HG03196 (cell line): ENCODE measurements around the gene TNFSF9.

ENCODE experiments used
- ATAC-seq: cut with Tn5 transposase; IDR thresholded peaks from one replicate; pipeline ENCODE4 v1.9.1; 2021; ENCODE audit not compliant: unreplicated experiment

Gene TNFSF9

GRCh38 chr19:6530386-6531162 is at the start of gene TNFSF9:
Gene TNFSF9, plus strand, starts transcription at chr19:6531026. Its CDS starts 11 bp downstream, at chr19:6531037.
- peak; percentile 23 for ATAC-seq

- ATAC-seq: peak; percentile 70
Measured at GRCh38 chr19:6481541-6482342, 49.1 kb upstream of the TNFSF9 start, which contains the start of gene DENND1C. Gene DENND1C, minus strand, starts transcription at chr19:6481787. Its CDS starts 92 bp downstream, at chr19:6481695.

GRCh38 chr19:6482343-6482686 is 48.5 kb upstream of the TNFSF9 start:
- no peak for ATAC-seq

GRCh38 chr19:6483235-6483634 is 47.6 kb upstream of the TNFSF9 start:
- no peak for ATAC-seq

- ATAC-seq: no peak
Measured at GRCh38 chr19:6484230-6484629, 46.6 kb upstream of the TNFSF9 start.

- no peak for ATAC-seq
Measured at GRCh38 chr19:6484831-6485230, 46.0 kb upstream of the TNFSF9 start.

GRCh38 chr19:6489278-6490061 is 41.4 kb upstream of the TNFSF9 start:
- no peak for ATAC-seq

GRCh38 chr19:6490134-6490533 is 40.7 kb upstream of the TNFSF9 start:
- no peak for ATAC-seq

- no peak for ATAC-seq
Measured at GRCh38 chr19:6491802-6492592, 38.8 kb upstream of the TNFSF9 start.

GRCh38 chr19:6494438-6495036 is 36.3 kb upstream of the TNFSF9 start:
- ATAC-seq: no peak

- ATAC-seq: no peak
Measured at GRCh38 chr19:6495947-6496346, 34.9 kb upstream of the TNFSF9 start.

GRCh38 chr19:6498294-6499036 is 32.4 kb upstream of the TNFSF9 start:
- ATAC-seq: no peak

- ATAC-seq: no peak
Measured at GRCh38 chr19:6499052-6499790, 31.6 kb upstream of the TNFSF9 start.

- ATAC-seq: no peak
Measured at GRCh38 chr19:6500837-6501739, 29.7 kb upstream of the TNFSF9 start.

- ATAC-seq: no peak
Measured at GRCh38 chr19:6501740-6502648, 28.8 kb upstream of the TNFSF9 start, which contains the start of gene TUBB4A. Gene TUBB4A, minus strand, starts transcription at chr19:6502309. Its CDS starts 97 bp downstream, at chr19:6502212.

GRCh38 chr19:6503407-6504201 is 27.2 kb upstream of the TNFSF9 start:
- ATAC-seq: no peak
